Smooth muscle cell (in vitro differentiated cells): Measurements from ENCODE around the gene PHAX. TPM values are rescaled to one million over a fixed set of nuclear protein-coding genes. Genes with fewer than 3 reads are reported as not detected.

Experiments
- DNase-seq: peaks from one replicate; lab custom pipeline; 2025; ENCODE audit not compliant: unreplicated experiment; lab: John Stamatoyannopoulos, UW
- H2AFZ ChIP-seq: fragments of 200-600 bp; sonication (generic); 2 replicates; pipeline ENCODE4 v1.6.0; 2016; ENCODE audit warnings: antibody characterized with exemption, low read depth, mild to moderate bottlenecking
- H3F3A ChIP-seq: fragments of 200-600 bp; sonication (generic); 2 replicates; pipeline ENCODE4 v1.6.0; 2017; ENCODE audit warnings: antibody characterized with exemption, low read depth
- H3K27ac ChIP-seq: fragments of 200-600 bp; sonication (generic); 2 replicates; pipeline ENCODE4 v1.5.1; 2016; ENCODE audit warnings: low read depth, mild to moderate bottlenecking
- H3K27me3 ChIP-seq: fragments of 200-600 bp; sonication (generic); 2 replicates; pipeline ENCODE4 v1.6.1; 2016; ENCODE audit warnings: low read depth, mild to moderate bottlenecking
- H3K36me3 ChIP-seq: fragments of 200-600 bp; sonication (generic); 2 replicates; pipeline ENCODE4 v1.5.1; 2016; ENCODE audit warnings: low read depth
- H3K4me1 ChIP-seq: fragments of 200-600 bp; sonication (generic); 2 replicates; pipeline ENCODE4 v1.5.1; 2016; ENCODE audit warnings: low read depth
- H3K4me2 ChIP-seq: fragments of 200-600 bp; sonication (generic); 2 replicates; pipeline ENCODE4 v1.6.0; 2016; ENCODE audit warnings: mild to moderate bottlenecking
- H3K4me3 ChIP-seq: fragments of 200-600 bp; sonication (generic); 2 replicates; pipeline ENCODE4 v1.5.1; 2016; ENCODE audit warnings: mild to moderate bottlenecking
- H3K79me2 ChIP-seq: fragments of 200-600 bp; sonication (generic); 2 replicates; pipeline ENCODE4 v1.6.0; 2016; ENCODE audit warnings: low read depth, mild to moderate bottlenecking
- H3K9ac ChIP-seq: fragments of 200-600 bp; sonication (generic); 2 replicates; pipeline ENCODE4 v1.6.0; 2016; ENCODE audit warnings: low read depth
- H3K9me3 ChIP-seq: fragments of 200-600 bp; sonication (generic); replicated peaks from 2 replicates; pipeline ENCODE4 v1.5.1; 2016; ENCODE audit warnings: low read depth
- H4K20me1 ChIP-seq: fragments of 200-600 bp; sonication (generic); 2 replicates; pipeline ENCODE4 v1.6.0; 2016; ENCODE audit warnings: low read depth
- CTCF ChIP-seq: fragments of 200-600 bp; sonication (generic); IDR thresholded peaks from 2 replicates; pipeline ENCODE4 v1.5.1; 2017; ENCODE audit warnings: borderline replicate concordance, mild to moderate bottlenecking, antibody characterized with exemption; ENCODE audit not compliant: insufficient read depth, poor library complexity, severe bottlenecking
- WGBS: methylation state at CpG from one replicate; pipeline ENCODE4 v1.1.7; 2016; ENCODE audit warnings: low lambda C conversion rate; 5-methylcytosine and 5-hydroxymethylcytosine counted together
- polyA plus RNA-seq: library from polyadenylated mRNA; unstranded; fragments of >200 nt; fragmentation: Nextera tagmentation; extraction: Ambion mirVana; gene quantifications from 2 replicates; pipeline ENCODE4 v1.2.1, GENCODE V29; 2016
- total RNA-seq: library from RNA; depleted of rRNA; stranded (reverse); fragments of >200 nt; gene quantifications from 2 replicates; pipeline ENCODE4 v1.2.3, GENCODE V29; 2014

The PHAX gene
- total and polyA plus RNA-seq, 2 experiments from 2014 or later = 34.4 to 45.4 TPM

GRCh38 chr5:126603402-126603991 is 2.8 kb downstream of the PHAX start:
- Histone ChIP-seq H3K36me3 (no peaks in the 10 kb centered on the region), H3K4me3 (no peak overlapping the region), H3K9me3 (no peaks in the 10 kb centered on the region), H3K79me2 (peaks cover 74% of the 10 kb centered on the region), H3F3A (no peaks in the 10 kb centered on the region), H2AFZ (no peak overlapping the region), H3K27ac (no peak overlapping the region), H3K4me1 (peaks cover 13% of the 10 kb centered on the region), H4K20me1 (peaks cover 53% of the 10 kb centered on the region), H3K27me3 (no peaks in the 10 kb centered on the region), H3K9ac (no peak overlapping the region), H3K4me2 (no peak overlapping the region)
- no peak for TF ChIP-seq CTCF
- DNase-seq = no peak
- WGBS = 95% methylated on average over 6 of the region's 6 CpGs

- Histone ChIP-seq H3K4me3 (no peak overlapping the region), H4K20me1 (peaks cover 67% of the 10 kb centered on the region), H2AFZ (no peak overlapping the region), H3F3A (no peaks in the 10 kb centered on the region), H3K9me3 (no peaks in the 10 kb centered on the region), H3K27ac (no peak overlapping the region), H3K27me3 (no peaks in the 10 kb centered on the region), H3K4me1 (peaks cover 8% of the 10 kb centered on the region), H3K9ac (no peak overlapping the region), H3K4me2 (peak overlapping the region; percentile 4), H3K36me3 (no peaks in the 10 kb centered on the region), H3K79me2 (peaks cover 95% of the 10 kb centered on the region)
- no peak for DNase-seq
- 95% methylated on average over 5 of the region's 5 CpGs for WGBS
- TF ChIP-seq CTCF = no peak
Measured at GRCh38 chr5:126605525-126605924, 4.8 kb downstream of the PHAX start.

GRCh38 chr5:126610160-126610559 is 9.4 kb downstream of the PHAX start:
- Histone ChIP-seq H3F3A (no peaks in the 10 kb centered on the region), H3K27ac (no peak overlapping the region), H3K36me3 (no peaks in the 10 kb centered on the region), H3K9me3 (no peaks in the 10 kb centered on the region), H2AFZ (no peak overlapping the region), H3K4me1 (no peaks in the 10 kb centered on the region), H3K4me3 (no peak overlapping the region), H4K20me1 (peaks cover 92% of the 10 kb centered on the region), H3K4me2 (no peak overlapping the region), H3K27me3 (no peaks in the 10 kb centered on the region), H3K79me2 (peaks cover 82% of the 10 kb centered on the region), H3K9ac (no peak overlapping the region)
- no peak for DNase-seq
- WGBS = 98% methylated on average over 2 of the region's 2 CpGs
- no peak for TF ChIP-seq CTCF

- no peaks in the 10 kb centered on the region for H3K36me3 ChIP-seq
- H3K4me3 ChIP-seq = no peak overlapping the region
- H3K27ac ChIP-seq = no peak overlapping the region
- DNase-seq = no peak
- no peak for TF ChIP-seq CTCF
- peaks cover 79% of the 10 kb centered on the region for H3K79me2 ChIP-seq
- no peak overlapping the region for H3K9ac ChIP-seq
- H4K20me1 ChIP-seq = peaks cover 92% of the 10 kb centered on the region
- no peaks in the 10 kb centered on the region for H3K9me3 ChIP-seq
- 97% methylated on average over 6 of the region's 6 CpGs for WGBS
- no peaks in the 10 kb centered on the region for H3F3A ChIP-seq
- H3K4me2 ChIP-seq = no peak overlapping the region
- no peaks in the 10 kb centered on the region for H3K27me3 ChIP-seq
- H3K4me1 ChIP-seq = no peaks in the 10 kb centered on the region
- no peak overlapping the region for H2AFZ ChIP-seq
Measured at GRCh38 chr5:126610616-126611015, 9.9 kb downstream of the PHAX start.
